K562 (cell line): ENCODE results near the gene ARPC1A. TPM values are rescaled to one million over a fixed set of nuclear protein-coding genes. Genes with fewer than 3 reads are reported as not detected.

Experiments
- ARID1B ChIP-seq: fragments of 450-650 bp; IDR thresholded peaks from 2 replicates; pipeline ENCODE4 v1.6.1; 2016; ENCODE audit warnings: antibody characterized with exemption, mild to moderate bottlenecking, inconsistent platforms
- CBX3 ChIP-seq, 2 experiments: IDR thresholded peaks; 1 replicate in 1 of 2; 2 replicates in 1 of 2; pipeline ENCODE4 v1.6.1; 2012; ENCODE audit warnings: inconsistent platforms in 2 of 2, low read length in 2 of 2, borderline replicate concordance in 1 of 2, control low read depth in 1 of 2
- ERF ChIP-seq: fragments of 450-650 bp; formaldehyde crosslinking; IDR thresholded peaks from 2 replicates; pipeline ENCODE4 v1.4.0; 2020; ENCODE audit warnings: mild to moderate bottlenecking, mixed read lengths
- NCOA1 ChIP-seq: fragments of 450-650 bp; IDR thresholded peaks from 2 replicates; pipeline ENCODE4 v1.6.1; 2016; ENCODE audit warnings: low read depth
- NFATC3 ChIP-seq: fragments of 450-650 bp; IDR thresholded peaks from 2 replicates; pipeline ENCODE4 v1.6.1; 2017; ENCODE audit warnings: mild to moderate bottlenecking
- PRDM10 ChIP-seq: fragments of 450-650 bp; IDR thresholded peaks from 2 replicates; pipeline ENCODE4 v1.6.1; 2018; ENCODE audit not compliant: partially characterized antibody
- SAP30 ChIP-seq: fragments of 200-600 bp; sonication (generic); IDR thresholded peaks from 2 replicates; pipeline ENCODE4 v1.6.1; 2012; ENCODE audit warnings: borderline replicate concordance, low read depth, mild to moderate bottlenecking, moderate library complexity, low read length, control low read depth, inconsistent platforms; ENCODE audit not compliant: insufficient read depth, poor library complexity, severe bottlenecking
- SMARCC2 ChIP-seq: fragments of 450-650 bp; IDR thresholded peaks from 2 replicates; pipeline ENCODE4 v1.6.1; 2017; ENCODE audit warnings: antibody characterized with exemption, moderate library complexity, mild to moderate bottlenecking, low read depth
- SP1 ChIP-seq: sonication (generic); formaldehyde crosslinking; IDR thresholded peaks from 2 replicates; pipeline ENCODE4 v1.8.1; 2022; ENCODE audit warnings: mild to moderate bottlenecking, missing genetic modification reagents
- SRSF7 ChIP-seq: fragments of 200-400 bp; formaldehyde crosslinking; optimal IDR thresholded peaks from 2 replicates; pipeline ENCODE3; 2017; ENCODE audit warnings: mild to moderate bottlenecking, low read depth, low read length
- SRSF9 ChIP-seq: fragments of 200-400 bp; formaldehyde crosslinking; IDR thresholded peaks from 2 replicates; pipeline ENCODE4 v1.6.1; 2017; ENCODE audit warnings: low read depth, low read length, borderline replicate concordance
- TCF15 ChIP-seq: fragments of 250-450 bp; sonication (Bioruptor Pico); IDR thresholded peaks from 2 replicates; pipeline ENCODE4 v1.8.0; 2022; ENCODE audit warnings: moderate library complexity, mild to moderate bottlenecking, inconsistent platforms
- THAP12 ChIP-seq: fragments of 250-450 bp; sonication (Bioruptor Pico); IDR thresholded peaks from 2 replicates; pipeline ENCODE4 v1.9.0; 2021; ENCODE audit warnings: mild to moderate bottlenecking, inconsistent platforms
- THRAP3 ChIP-seq: fragments of 450-650 bp; IDR thresholded peaks from 2 replicates; pipeline ENCODE4 v1.6.1; 2016; ENCODE audit warnings: mild to moderate bottlenecking, inconsistent platforms, borderline replicate concordance
- USF1 ChIP-seq: sonication (generic); formaldehyde crosslinking; IDR thresholded peaks from 2 replicates; pipeline ENCODE4 v1.9.0; 2022; ENCODE audit warnings: mild to moderate bottlenecking, missing genetic modification reagents
- ZBTB1 ChIP-seq: sonication (generic); formaldehyde crosslinking; IDR thresholded peaks from 2 replicates; pipeline ENCODE4 v1.8.1; 2023; ENCODE audit warnings: missing genetic modification reagents, low read depth, mild to moderate bottlenecking, borderline replicate concordance
- ZNF766 ChIP-seq: fragments of 200-800 bp; sonication (Bioruptor generic); conservative IDR thresholded peaks from 2 replicates; pipeline ENCODE4 v1.6.1; 2016; ENCODE audit warnings: missing genetic modification characterization, missing compliant biosample characterization
- ZZZ3 ChIP-seq: fragments of 450-650 bp; IDR thresholded peaks from 2 replicates; pipeline ENCODE4 v1.6.1; 2016; ENCODE audit warnings: antibody characterized with exemption, mild to moderate bottlenecking, moderate library complexity
- polyA plus RNA-seq, 8 experiments: library from polyadenylated mRNA; depleted of rRNA in 4 of 8; stranded (reverse) in 5 of 8; unstranded in 3 of 8; fragments of >200 nt; fragmentation: Nextera tagmentation in 2 of 8; fragmentation: Illumina TruSeq in 1 of 8; extraction: Ambion mirVana in 2 of 8; extraction: Trizol in 1 of 8; gene quantifications; 2 replicates each; pipeline versions ENCODE4 v1.2.1 to v1.2.3, GENCODE V29; 2011 to 2014; ENCODE audit warnings: inconsistent platforms in 1 of 8, missing spikeins in 1 of 8
- total RNA-seq, 7 experiments: library from RNA; depleted of rRNA in 6 of 7; stranded (reverse); fragments of >200 nt in 6 of 7; fragmentation: Illumina TruSeq in 2 of 7; extraction: Trizol in 2 of 7; gene quantifications; 2 replicates each; pipeline versions ENCODE4 v1.2.1 to v1.2.3, GENCODE V29; 2011 to 2021; ENCODE audit warnings: low replicate concordance in 1 of 7

ARPC1A gene
- total and polyA plus RNA-seq, 9 of the 15 experiments (the other 6 are each of a cell fraction or from before 2014, with no cell fraction given): 39.5 to 151 (median 86.1) TPM

GRCh38 chr7:99380032-99380822 is 54.5 kb downstream of the ARPC1A start (continued):
- TF ChIP-seq PRDM10: peak; percentile 29
- no peak for TF ChIP-seq THRAP3
- TF ChIP-seq SP1 (CRISPR knock-in tag): no peak
- no peak for TF ChIP-seq NCOA1
- TF ChIP-seq SAP30: peak; percentile 53
- no peak for TF ChIP-seq CBX3 (IDR thresholded peaks at IDR 0.05; ENCODE audit: borderline replicate concordance in 1 of 2, low read length in 2 of 2)
- TF ChIP-seq ZBTB1 (CRISPR knock-in tag): no peak
- no peak for TF ChIP-seq NFATC3
- no peak for TF ChIP-seq ERF
- TF ChIP-seq SMARCC2: no peak; the same call in 1 of the 2 replicates
- TF ChIP-seq TCF15: no peak
- no peak for TF ChIP-seq SRSF9
- no peak for TF ChIP-seq ZZZ3
- no peak for TF ChIP-seq THAP12
- TF ChIP-seq SRSF7: no peak
- peak; percentile 38; the same call in 1 of the 2 replicates for TF ChIP-seq ARID1B
- no peak for TF ChIP-seq ZNF766 (CRISPR knock-in tag)
- no peak for TF ChIP-seq USF1
